Measurements from ENCODE around the gene PDE2A. TPM values are rescaled to one million over a fixed set of nuclear protein-coding genes. Genes with fewer than 3 reads are reported as not detected.

The PDE2A gene
- total RNA-seq, 1 experiment from 2014 or later = 3.7 TPM

GRCh38 chr11:72652873-72653630, 21.2 kb downstream of the PDE2A start (continued):
- no peak for TF ChIP-seq ARID4B (CRISPR knock-in tag; IDR thresholded peaks at IDR 0.05; ENCODE audit: borderline replicate concordance)
- no peak for TF ChIP-seq ATF6 (CRISPR knock-in tag; IDR thresholded peaks at IDR 0.05)

DNA sequence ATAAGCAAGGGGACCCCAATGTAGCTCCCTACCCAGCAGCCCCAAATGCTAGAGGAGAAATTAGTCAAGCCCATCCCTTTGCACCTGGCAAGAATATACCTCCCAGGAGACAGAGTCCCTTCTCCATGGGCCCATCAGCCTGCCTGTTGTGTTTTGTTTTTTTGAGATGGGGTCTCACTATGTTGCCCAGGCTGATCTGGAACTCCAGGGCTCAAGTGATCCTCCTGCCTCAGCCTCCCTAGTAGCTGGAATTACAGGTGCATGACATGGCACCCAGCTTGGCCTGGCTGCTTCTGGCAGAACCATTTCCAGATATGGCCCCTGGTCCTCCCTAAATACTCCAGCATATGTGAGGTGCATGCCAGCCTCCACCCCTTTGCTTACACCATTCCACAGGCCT, 22.1 kb downstream of the PDE2A start:
- CTCF ChIA-PET = interaction anchor here (1.0 to 5.2 kb wide), 5 partner anchors 9 to 181 kb away, joined by 3 to 22 read pairs (median 5); no protein-coding TSS in a partner anchor
- Mint-ChIP-seq H3K36me3 (no peaks in the 10 kb centered on the region), H3K4me1 (peaks cover 13% of the 10 kb centered on the region), H3K27ac (no peak overlapping the region), H3K9me3 (no peaks in the 10 kb centered on the region), H3K4me3 (no peak overlapping the region), H3K27me3 (ENCODE audit: low read depth) (peaks cover 8% of the 10 kb centered on the region)
- no peak for ATAC-seq
- POLR2A ChIA-PET = no interaction called here
- TF ChIP-seq ZNF317 (CRISPR knock-in tag; IDR thresholded peaks at IDR 0.05; ENCODE audit: borderline replicate concordance, low read depth) (no peak), ZNF121 (CRISPR knock-in tag; IDR thresholded peaks at IDR 0.05) (peak; percentile 73; the same call in 1 of the 2 replicates)
- no peak for DNase-seq (ENCODE audit: low spot score)

DNA sequence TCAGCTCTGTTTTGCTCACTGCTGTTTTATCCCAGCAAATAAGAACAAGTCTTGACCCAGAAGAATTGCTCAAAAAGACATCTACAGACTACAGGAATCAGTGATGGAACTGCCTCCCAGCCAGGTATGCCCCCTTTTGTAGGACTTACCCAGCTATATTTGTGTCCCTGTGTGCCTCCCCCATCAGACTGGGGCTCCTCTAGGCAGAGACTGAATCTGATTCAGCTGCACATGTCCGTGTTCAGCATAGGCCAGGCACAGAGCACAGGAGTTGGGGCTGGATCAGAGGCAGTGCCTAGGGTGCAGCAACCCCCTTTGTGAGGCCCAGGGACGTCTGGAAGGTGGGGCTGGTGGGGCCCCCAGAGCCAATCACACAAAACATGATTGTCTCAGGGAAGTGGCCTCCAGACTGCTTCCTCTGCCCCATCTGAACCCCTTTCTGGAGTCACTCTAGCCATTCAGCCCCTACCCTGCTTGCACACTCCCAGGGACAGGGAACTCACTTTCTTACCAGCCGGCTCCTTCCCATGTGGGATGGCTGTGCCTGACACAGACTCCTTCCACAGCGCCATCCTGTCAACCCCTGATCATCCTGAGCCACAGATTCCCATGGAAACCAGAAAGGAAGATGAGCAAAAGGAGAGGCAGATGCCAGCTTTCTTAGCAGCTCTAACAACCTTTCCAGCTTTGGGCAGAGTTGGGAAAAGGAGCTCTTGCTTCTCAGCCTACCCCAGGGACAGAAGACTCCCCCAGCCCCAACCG, 24.8 kb downstream of the PDE2A start:
- ATAC-seq (no peak), DNase-seq (ENCODE audit: low spot score) (no peak)
- Mint-ChIP-seq H3K4me3 (no peak overlapping the region), H3K9me3 (no peaks in the 10 kb centered on the region), H3K27me3 (ENCODE audit: low read depth) (peaks cover 18% of the 10 kb centered on the region), H3K4me1 (peaks cover 13% of the 10 kb centered on the region), H3K36me3 (no peaks in the 10 kb centered on the region), H3K27ac (no peak overlapping the region)
- TF ChIP-seq ESRRA (CRISPR knock-in tag; IDR thresholded peaks at IDR 0.05; ENCODE audit: borderline replicate concordance) = no peak
- no peak for TF ChIP-seq NR3C1 (CRISPR knock-in tag; conservative IDR thresholded peaks at IDR 0.05; ENCODE audit: low read depth)
- TF ChIP-seq MYBL2 (CRISPR knock-in tag; IDR thresholded peaks at IDR 0.05) = no peak
- TF ChIP-seq AFF4 (CRISPR knock-in tag; IDR thresholded peaks at IDR 0.05; ENCODE audit: borderline replicate concordance) = no peak
- TF ChIP-seq ZNF263 (CRISPR knock-in tag; IDR thresholded peaks at IDR 0.05; ENCODE audit: low read depth) = no peak
- TF ChIP-seq ATF1 (CRISPR knock-in tag; IDR thresholded peaks at IDR 0.05) = no peak
- TF ChIP-seq, protein P1, sequence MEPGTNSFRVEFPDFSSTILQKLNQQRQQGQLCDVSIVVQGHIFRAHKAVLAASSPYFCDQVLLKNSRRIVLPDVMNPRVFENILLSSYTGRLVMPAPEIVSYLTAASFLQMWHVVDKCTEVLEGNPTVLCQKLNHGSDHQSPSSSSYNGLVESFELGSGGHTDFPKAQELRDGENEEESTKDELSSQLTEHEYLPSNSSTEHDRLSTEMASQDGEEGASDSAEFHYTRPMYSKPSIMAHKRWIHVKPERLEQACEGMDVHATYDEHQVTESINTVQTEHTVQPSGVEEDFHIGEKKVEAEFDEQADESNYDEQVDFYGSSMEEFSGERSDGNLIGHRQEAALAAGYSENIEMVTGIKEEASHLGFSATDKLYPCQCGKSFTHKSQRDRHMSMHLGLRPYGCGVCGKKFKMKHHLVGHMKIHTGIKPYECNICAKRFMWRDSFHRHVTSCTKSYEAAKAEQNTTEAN (CRISPR knock-in tag; IDR thresholded peaks at IDR 0.05) = no peak
- no peak for TF ChIP-seq GRHL2 (CRISPR knock-in tag; IDR thresholded peaks at IDR 0.05; ENCODE audit: insufficient replicate concordance, severe bottlenecking)
- no peak for TF ChIP-seq IRF2 (CRISPR knock-in tag; IDR thresholded peaks at IDR 0.05; ENCODE audit: borderline replicate concordance, low read depth)
- TF ChIP-seq ZNF138 (CRISPR knock-in tag; conservative IDR thresholded peaks at IDR 0.05) = no peak
- TF ChIP-seq, protein P2, sequence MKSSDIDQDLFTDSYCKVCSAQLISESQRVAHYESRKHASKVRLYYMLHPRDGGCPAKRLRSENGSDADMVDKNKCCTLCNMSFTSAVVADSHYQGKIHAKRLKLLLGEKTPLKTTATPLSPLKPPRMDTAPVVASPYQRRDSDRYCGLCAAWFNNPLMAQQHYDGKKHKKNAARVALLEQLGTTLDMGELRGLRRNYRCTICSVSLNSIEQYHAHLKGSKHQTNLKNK (CRISPR knock-in tag; IDR thresholded peaks at IDR 0.05) = no peak
- CTCF ChIA-PET = interaction anchor here (1.4 to 2.1 kb wide), 3 partner anchors 35 to 178 kb away, joined by 4 to 5 read pairs (median 5); no protein-coding TSS in a partner anchor
- POLR2A ChIA-PET = no interaction called here

Measured in WTC11 (cell line).